Measurements from ENCODE around the gene SPRR2G. TPM values are rescaled to one million over a fixed set of nuclear protein-coding genes. Genes with fewer than 3 reads are reported as not detected.
"Not testable (repeated sequence)": the region's sequence is repeated elsewhere in the genome, so short reads cannot be mapped to it uniquely, and the experiment has no call there.

SPRR2G gene
- total RNA-seq, 2 experiments from 2014 or later = not detected

- H3K27me3 Mint-ChIP-seq = peaks cover 34% of the 10 kb centered on the region
- POLR2A ChIA-PET = no interaction called here
- no peaks in the 10 kb centered on the region for H3K9me3 Mint-ChIP-seq
- DNase-seq = no peak
- no peak overlapping the region for H3K4me3 Mint-ChIP-seq
- H3K36me3 Mint-ChIP-seq (ENCODE audit: low read depth) = no peaks in the 10 kb centered on the region
- H3K4me1 Mint-ChIP-seq = no peaks in the 10 kb centered on the region
- H3K27ac Mint-ChIP-seq = no peak overlapping the region
- CTCF ChIA-PET = no interaction called here
Observed at GRCh38 chr1:153133743-153134142, 16.9 kb downstream of the SPRR2G start.

- H3K4me1 Mint-ChIP-seq = no peaks in the 10 kb centered on the region
- no peak overlapping the region for H3K27ac Mint-ChIP-seq
- peaks cover 30% of the 10 kb centered on the region for H3K27me3 Mint-ChIP-seq
- H3K9me3 Mint-ChIP-seq = no peaks in the 10 kb centered on the region
- DNase-seq = no peak
- ChIA-PET POLR2A (no interaction called here), CTCF (no interaction called here)
- no peak overlapping the region for H3K4me3 Mint-ChIP-seq
- H3K36me3 Mint-ChIP-seq (ENCODE audit: low read depth) = no peaks in the 10 kb centered on the region
Observed at GRCh38 chr1:153133267-153133666, 17.4 kb downstream of the SPRR2G start.

GRCh38 chr1:153128688-153129087, 22.0 kb downstream of the SPRR2G start:
- CTCF ChIA-PET; H3K27ac Mint-ChIP-seq; DNase-seq; H3K4me1 Mint-ChIP-seq; H3K4me3 Mint-ChIP-seq; H3K36me3 Mint-ChIP-seq (ENCODE audit: low read depth); POLR2A ChIA-PET; H3K9me3 Mint-ChIP-seq: not testable (repeated sequence)
- peaks cover 17% of the 10 kb centered on the region for H3K27me3 Mint-ChIP-seq

GRCh38 chr1:153127296-153127695, 23.4 kb downstream of the SPRR2G start:
- POLR2A ChIA-PET = no interaction called here
- Mint-ChIP-seq H3K27ac (no peak overlapping the region), H3K27me3 (peaks cover 17% of the 10 kb centered on the region), H3K9me3 (no peaks in the 10 kb centered on the region), H3K4me3 (no peak overlapping the region), H3K36me3 (ENCODE audit: low read depth) (no peaks in the 10 kb centered on the region), H3K4me1 (no peaks in the 10 kb centered on the region)
- CTCF ChIA-PET = no interaction called here
- no peak for DNase-seq

GRCh38 chr1:153125536-153125935, 25.2 kb downstream of the SPRR2G start:
- Mint-ChIP-seq H3K4me1 (no peaks in the 10 kb centered on the region), H3K4me3 (no peak overlapping the region), H3K9me3 (no peaks in the 10 kb centered on the region), H3K36me3 (ENCODE audit: low read depth) (no peaks in the 10 kb centered on the region), H3K27ac (no peak overlapping the region), H3K27me3 (peaks cover 16% of the 10 kb centered on the region)
- DNase-seq = no peak
- CTCF ChIA-PET = no interaction called here
- POLR2A ChIA-PET = no interaction called here

- H3K9me3 Mint-ChIP-seq; H3K4me1 Mint-ChIP-seq; POLR2A ChIA-PET; H3K27ac Mint-ChIP-seq; CTCF ChIA-PET; H3K36me3 Mint-ChIP-seq (ENCODE audit: low read depth); DNase-seq; H3K4me3 Mint-ChIP-seq: not testable (repeated sequence)
- H3K27me3 Mint-ChIP-seq = peaks cover 24% of the 10 kb centered on the region
Observed at GRCh38 chr1:153123793-153124192, 26.9 kb downstream of the SPRR2G start.

GRCh38 chr1:153122831-153123421, 27.8 kb downstream of the SPRR2G start:
- H3K4me1 Mint-ChIP-seq = no peaks in the 10 kb centered on the region
- H3K27me3 Mint-ChIP-seq = peaks cover 24% of the 10 kb centered on the region
- POLR2A ChIA-PET = no interaction called here
- H3K36me3 Mint-ChIP-seq (ENCODE audit: low read depth) = no peaks in the 10 kb centered on the region
- H3K27ac Mint-ChIP-seq = no peak overlapping the region
- H3K4me3 Mint-ChIP-seq = no peak overlapping the region
- CTCF ChIA-PET = no interaction called here
- DNase-seq = no peak
- no peaks in the 10 kb centered on the region for H3K9me3 Mint-ChIP-seq

GRCh38 chr1:153120945-153121344, 29.7 kb downstream of the SPRR2G start:
- Mint-ChIP-seq H3K4me1 (no peaks in the 10 kb centered on the region), H3K9me3 (no peaks in the 10 kb centered on the region), H3K4me3 (no peak overlapping the region), H3K27me3 (peaks cover 20% of the 10 kb centered on the region), H3K27ac (no peak overlapping the region), H3K36me3 (ENCODE audit: low read depth) (no peaks in the 10 kb centered on the region)
- ChIA-PET POLR2A (no interaction called here), CTCF (no interaction called here)
- DNase-seq = no peak

- Mint-ChIP-seq H3K4me3 (no peak overlapping the region), H3K4me1 (no peaks in the 10 kb centered on the region), H3K27ac (no peak overlapping the region), H3K36me3 (ENCODE audit: low read depth) (no peaks in the 10 kb centered on the region), H3K9me3 (no peaks in the 10 kb centered on the region), H3K27me3 (peaks cover 18% of the 10 kb centered on the region)
- ChIA-PET CTCF (no interaction called here), POLR2A (no interaction called here)
- DNase-seq = no peak
Observed at GRCh38 chr1:153119491-153119971, 31.2 kb downstream of the SPRR2G start.

GRCh38 chr1:153115264-153115663, 35.4 kb downstream of the SPRR2G start:
- CTCF ChIA-PET; POLR2A ChIA-PET; H3K9me3 Mint-ChIP-seq; H3K27ac Mint-ChIP-seq; H3K4me3 Mint-ChIP-seq; H3K4me1 Mint-ChIP-seq; DNase-seq; H3K36me3 Mint-ChIP-seq (ENCODE audit: low read depth): not testable (repeated sequence)
- peaks cover 13% of the 10 kb centered on the region for H3K27me3 Mint-ChIP-seq

GRCh38 chr1:153113416-153113815, 37.3 kb downstream of the SPRR2G start, which contains the start of gene SPRR2F:
Gene SPRR2F, minus strand, starts transcription at chr1:153113516. Its CDS starts 783 bp downstream, at chr1:153112733.
- Mint-ChIP-seq H3K27me3 (peaks cover 7% of the 10 kb centered on the region), H3K4me1 (no peaks in the 10 kb centered on the region), H3K27ac (no peak within 1 kb of the TSS), H3K9me3 (no peaks in the 10 kb centered on the region), H3K36me3 (ENCODE audit: low read depth) (no peaks in the 10 kb centered on the region), H3K4me3 (no peak within 1 kb of the TSS)
- no peak for DNase-seq
- CTCF ChIA-PET = no interaction called here
- POLR2A ChIA-PET = no interaction called here

GRCh38 chr1:153112454-153112853, 38.2 kb downstream of the SPRR2G start:
- H3K9me3 Mint-ChIP-seq; H3K4me3 Mint-ChIP-seq; DNase-seq; POLR2A ChIA-PET; H3K4me1 Mint-ChIP-seq; H3K36me3 Mint-ChIP-seq (ENCODE audit: low read depth); CTCF ChIA-PET; H3K27ac Mint-ChIP-seq; H3K27me3 Mint-ChIP-seq: not testable (repeated sequence)

GRCh38 chr1:153100245-153100644, 50.4 kb downstream of the SPRR2G start:
- H3K9me3 Mint-ChIP-seq = no peaks in the 10 kb centered on the region
- H3K4me1 Mint-ChIP-seq = no peaks in the 10 kb centered on the region
- H3K4me3 Mint-ChIP-seq = no peak overlapping the region
- no peaks in the 10 kb centered on the region for H3K36me3 Mint-ChIP-seq (ENCODE audit: low read depth)
- no peak overlapping the region for H3K27ac Mint-ChIP-seq
- ChIA-PET CTCF (no interaction called here), POLR2A (no interaction called here)
- DNase-seq = no peak
- peaks cover 6% of the 10 kb centered on the region for H3K27me3 Mint-ChIP-seq

Data from activated CD4-positive, alpha-beta memory T cell treated with anti-CD3 and anti-CD28 coated beads, Interleukin-2, amount 10 ng/mL, durations not matched to agents 7 days and 5 days (primary cell).